ENCODE data around the gene KCNN3.

The KCNN3 gene

GRCh38 chr1:154840269-154841176 lies 29.6 kb downstream of the KCNN3 start:
- no peak for DNase-seq (ENCODE audit: low spot score)

GRCh38 chr1:154839691-154840090 lies 30.4 kb downstream of the KCNN3 start:
- DNase-seq (ENCODE audit: low spot score), result no peak

- no peak for DNase-seq (ENCODE audit: low spot score)
These were observed 31.1 kb downstream of the KCNN3 start for GRCh38 chr1:154838988-154839387.

GRCh38 chr1:154838461-154838860 lies 31.6 kb downstream of the KCNN3 start:
- DNase-seq (ENCODE audit: low spot score), result no peak

DNA sequence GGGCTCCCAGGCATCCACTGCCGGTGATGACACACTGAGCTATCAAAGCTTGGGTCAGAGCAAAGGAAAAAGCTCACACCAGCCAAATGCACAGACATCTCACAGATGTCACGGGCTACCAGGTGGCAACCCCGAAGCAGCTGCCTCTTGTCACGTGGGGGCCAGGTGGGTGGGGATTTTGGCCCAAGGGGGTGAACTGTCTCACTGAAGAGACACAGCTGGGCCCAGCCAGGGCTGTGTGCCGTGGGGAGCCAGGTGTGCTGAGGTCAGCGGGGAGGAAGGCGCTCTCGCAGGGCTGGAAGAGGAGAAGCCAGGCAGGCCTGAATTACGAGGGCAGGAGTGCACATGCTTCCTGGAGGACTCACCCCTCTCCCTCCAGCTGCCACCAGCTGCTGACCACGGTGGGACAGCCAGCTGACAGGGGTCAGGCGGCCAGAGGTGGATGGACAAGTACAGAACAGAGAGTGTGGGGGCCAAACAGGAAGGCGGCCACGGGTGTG lies 32.4 kb downstream of the KCNN3 start:
- no peak for DNase-seq (ENCODE audit: low spot score)

GRCh38 chr1:154837034-154837671 lies 32.9 kb downstream of the KCNN3 start:
- DNase-seq (ENCODE audit: low spot score), result no peak

DNA sequence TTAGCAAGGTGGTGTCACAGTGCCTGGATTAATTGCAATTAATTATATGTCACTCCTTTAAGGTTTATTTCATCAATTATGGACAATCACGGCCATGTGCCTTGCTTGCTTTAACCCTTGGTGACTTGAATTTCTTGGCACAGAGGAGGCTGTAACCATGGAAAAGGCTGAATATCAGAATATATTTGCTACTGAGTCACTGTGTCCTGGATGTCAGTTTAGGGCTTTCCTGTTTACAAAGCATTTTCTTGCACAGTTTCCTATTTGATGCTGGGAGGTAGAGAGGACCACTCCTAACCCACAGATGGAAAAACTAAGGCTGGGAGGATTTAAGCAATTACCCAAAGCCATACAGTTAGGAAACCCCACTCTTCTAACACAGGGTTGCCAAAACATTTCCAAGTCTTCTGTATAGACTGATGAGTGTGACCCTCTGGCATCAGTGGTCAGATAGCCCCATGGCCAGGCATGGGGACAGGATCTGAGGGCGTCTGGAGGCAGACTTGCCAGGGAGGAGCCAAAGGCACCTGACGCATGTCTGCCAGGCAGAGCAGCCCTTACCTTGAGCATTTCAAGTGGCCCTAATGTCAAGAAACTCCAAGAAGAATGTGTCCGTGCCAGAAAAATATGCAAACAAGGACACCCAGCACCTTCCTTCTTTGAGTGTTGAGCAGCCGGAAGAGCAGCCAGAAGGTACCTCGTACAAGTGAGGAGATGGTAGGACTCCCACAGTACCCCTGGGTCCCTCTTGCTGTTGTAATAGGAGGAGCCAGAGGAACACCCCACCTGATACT lies 34.4 kb downstream of the KCNN3 start:
- no peak for DNase-seq (ENCODE audit: low spot score)

DNA sequence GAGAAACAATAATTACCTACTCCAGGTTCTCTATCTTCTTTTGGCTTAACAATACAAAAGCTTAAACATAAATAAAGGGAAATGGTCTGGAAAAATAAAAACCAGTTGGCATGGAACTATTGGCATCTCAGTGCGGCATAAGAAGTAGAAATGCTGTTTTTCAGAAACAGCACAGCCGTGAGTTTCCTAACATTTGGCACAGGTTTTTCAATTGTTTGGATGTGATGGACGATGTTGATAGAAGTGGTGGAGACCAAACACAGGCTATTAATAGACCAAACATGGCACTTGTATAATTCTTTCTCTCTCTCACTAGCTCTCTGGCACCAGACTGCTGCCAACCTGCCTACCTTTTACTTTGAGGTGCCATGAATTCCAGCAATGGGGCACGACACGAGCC lies 36.2 kb downstream of the KCNN3 start:
- DNase-seq (ENCODE audit: low spot score), result no peak

DNA sequence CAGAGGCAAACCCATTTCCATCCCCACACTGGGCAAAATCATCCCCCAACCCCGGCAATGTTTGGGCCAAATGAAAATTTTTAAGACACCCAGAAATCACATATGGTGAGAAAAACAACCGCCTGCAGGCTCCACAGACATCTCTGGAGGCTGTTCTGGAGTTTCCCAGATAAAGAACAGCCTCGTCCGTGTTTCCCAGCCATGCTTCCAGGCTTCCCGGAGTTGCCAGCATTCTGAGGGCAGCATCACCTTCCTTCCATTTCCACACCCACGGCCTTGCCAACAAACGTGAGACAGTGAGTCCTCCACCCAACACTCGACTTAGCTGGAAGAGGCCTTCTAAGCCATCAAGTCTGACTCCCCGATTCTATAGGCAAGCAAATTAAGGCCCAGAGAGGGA lies 36.9 kb downstream of the KCNN3 start:
- DNase-seq (ENCODE audit: low spot score), result no peak

DNA sequence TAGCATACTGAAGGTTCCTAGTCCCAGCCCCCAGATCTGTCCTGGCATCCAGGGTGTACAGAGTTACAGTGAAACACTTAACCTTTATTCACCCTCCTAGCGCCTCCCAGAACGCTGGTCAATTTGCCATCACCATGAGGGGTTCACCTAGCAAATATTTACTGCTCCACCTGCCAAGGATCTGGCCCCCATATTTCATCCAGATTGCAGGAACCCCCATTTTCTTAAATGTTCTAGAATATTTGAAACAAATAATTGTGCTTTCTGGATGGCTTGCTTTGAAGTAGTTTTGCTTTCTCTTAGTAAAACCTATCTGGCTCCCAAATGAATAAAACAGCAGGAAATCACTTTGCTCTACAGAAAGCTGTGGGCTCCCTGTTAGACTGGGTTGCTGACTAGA lies 37.7 kb downstream of the KCNN3 start:
- DNase-seq (ENCODE audit: low spot score), result no peak

- DNase-seq (ENCODE audit: low spot score), result no peak
These were observed 38.6 kb downstream of the KCNN3 start for GRCh38 chr1:154831462-154831861.

DNA sequence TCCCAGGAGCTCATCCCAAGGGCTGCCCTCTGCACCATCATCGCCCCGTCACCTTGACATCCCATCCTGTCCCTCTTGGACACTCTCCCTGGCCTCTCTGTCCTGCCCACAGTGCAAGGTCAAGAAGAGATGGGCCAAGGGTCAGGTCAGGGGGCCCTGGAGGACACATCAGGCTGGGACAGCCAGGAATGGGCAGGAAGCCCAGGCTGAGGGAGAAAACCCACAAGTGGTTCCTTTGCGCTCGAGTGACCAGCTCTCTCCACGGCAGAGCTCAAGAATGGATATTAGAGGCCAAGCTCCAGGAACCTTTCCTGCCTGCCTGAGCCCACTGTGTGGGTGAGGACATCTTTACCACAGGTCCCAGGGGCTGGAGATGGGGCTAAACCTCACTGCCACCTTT lies 41.0 kb downstream of the KCNN3 start:
- no peak for DNase-seq (ENCODE audit: low spot score)

DNA sequence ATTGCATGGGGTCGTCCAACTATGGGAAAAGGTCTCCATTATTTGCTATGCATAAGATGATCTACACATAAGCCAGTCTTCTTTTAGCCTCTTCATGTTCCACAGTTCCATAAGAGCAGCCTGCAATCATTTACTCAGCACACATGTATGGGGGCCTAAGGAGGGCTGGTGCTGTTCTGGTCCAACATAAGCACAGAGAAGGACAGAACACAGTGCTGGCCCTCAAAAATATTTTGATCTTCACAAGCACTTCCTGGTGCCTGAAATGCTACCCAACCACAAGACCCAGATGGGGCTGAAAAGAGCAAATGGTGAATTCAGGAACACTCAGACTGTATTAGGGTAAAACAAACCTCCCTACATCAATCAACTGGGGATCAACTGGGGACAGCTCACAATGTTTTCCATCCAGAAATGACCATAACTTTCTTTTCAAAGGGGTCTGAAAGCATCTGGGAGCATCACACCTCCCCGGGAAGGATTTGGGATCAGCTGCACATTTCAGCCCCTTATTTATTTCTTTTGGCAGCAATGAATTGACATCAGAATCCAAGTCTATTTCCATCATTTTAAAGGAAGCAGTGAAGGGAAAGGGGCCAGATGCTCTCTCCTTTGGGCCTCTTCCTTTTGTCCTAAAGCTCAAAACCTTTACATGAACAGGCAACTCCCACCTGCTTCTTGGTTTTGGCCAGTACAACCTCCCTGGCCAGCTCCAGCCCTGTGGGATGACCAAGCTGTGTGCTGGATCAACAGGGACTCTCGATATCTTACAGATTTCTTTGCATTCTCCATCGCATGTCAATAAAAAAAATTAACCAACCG lies 45.7 kb downstream of the KCNN3 start:
- DNase-seq (ENCODE audit: low spot score), result no peak

- DNase-seq (ENCODE audit: low spot score), result no peak
These were observed 47.4 kb downstream of the KCNN3 start for GRCh38 chr1:154822717-154823116.

DNA sequence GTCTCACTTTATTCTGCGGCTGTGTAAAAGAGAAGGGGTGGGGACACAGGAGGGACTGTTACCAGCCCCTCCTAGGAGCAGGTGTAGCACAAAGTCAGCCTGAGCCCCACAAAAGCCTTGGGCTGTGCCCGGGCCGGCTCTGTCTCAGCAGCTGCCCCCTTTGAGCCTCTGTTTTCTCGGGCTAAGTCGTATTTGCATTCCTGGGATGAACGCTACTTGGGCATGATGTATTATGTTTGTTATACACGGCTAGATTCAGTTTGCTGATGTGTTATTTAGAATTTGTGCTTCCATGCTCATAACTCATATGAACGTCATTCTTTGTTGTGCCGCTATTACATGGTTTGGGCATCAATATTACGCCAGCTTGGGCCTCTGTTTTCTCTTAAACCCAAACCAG lies 47.8 kb downstream of the KCNN3 start:
- DNase-seq (ENCODE audit: low spot score), result no peak

- DNase-seq (ENCODE audit: low spot score), result no peak
These were observed 49.0 kb downstream of the KCNN3 start for GRCh38 chr1:154821083-154821482.

GRCh38 chr1:154820646-154821045 lies 49.4 kb downstream of the KCNN3 start:
- DNase-seq (ENCODE audit: low spot score), result no peak

DNA sequence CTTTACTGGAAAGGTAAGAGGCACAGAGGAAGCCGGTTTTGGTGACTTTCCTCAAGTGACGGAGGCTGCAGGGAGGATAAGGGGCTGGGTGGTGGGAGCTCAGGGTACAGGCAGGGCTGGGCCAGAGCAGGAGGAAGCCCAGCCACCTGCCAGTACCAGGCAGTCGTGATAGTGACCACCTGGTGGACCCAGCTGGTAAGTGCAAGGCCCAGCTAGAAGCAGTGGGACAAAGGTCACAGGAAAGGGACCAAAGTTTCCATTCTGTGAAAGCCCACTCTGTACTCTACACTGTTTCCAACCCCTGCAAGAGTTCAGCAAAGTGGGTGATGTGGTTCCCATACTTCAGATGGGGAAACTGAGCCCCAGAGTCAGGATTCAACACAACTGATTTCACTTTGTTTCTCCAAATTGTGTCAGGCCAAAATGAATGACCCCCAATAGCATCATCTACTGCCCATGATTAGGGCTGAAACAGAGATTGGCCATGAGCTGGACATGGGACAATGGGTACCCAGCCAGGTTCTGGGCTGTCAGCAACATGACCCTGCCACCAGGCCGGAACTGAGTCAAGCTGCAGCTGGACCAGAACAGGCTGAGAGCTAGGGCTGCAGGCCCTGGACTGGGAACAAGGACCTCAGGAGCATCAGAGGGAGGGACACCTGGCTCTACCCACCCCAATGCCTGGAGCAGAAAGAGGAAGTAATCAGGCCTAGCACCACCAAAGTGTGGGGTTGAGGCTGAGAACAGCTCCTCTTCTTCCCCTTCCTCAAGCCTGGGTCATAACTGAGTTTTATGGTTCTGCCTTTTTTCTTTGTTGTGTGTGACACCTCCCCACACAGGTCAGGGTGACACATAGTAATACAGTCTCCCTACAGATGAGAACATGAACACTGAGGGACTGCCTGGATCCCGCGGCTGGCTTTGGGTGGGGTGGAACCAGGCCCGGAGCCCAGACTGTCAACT lies 50.2 kb downstream of the KCNN3 start:
- peak; percentile 11 for DNase-seq (ENCODE audit: low spot score)

- no peak for DNase-seq (ENCODE audit: low spot score)
These were observed 51.2 kb downstream of the KCNN3 start for GRCh38 chr1:154818911-154819310.

DNA sequence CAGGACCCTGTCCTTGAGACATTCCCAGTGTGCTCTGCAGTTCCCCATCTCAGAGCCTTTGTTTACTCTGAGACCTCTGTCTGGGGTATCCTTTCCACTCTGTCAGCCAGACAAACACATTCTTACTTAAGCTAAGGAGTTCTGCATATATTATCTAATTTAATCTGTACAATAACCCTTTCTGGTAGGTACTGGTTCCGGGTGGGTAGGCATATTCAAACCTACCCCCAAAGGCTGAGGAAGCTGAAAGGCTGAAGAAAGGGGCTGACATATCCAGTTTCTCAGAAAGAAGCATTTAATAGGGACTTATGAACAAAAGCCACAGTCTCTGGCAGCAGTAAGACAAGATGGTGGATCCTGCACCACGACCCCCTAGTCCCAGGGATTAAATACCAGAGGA lies 53.1 kb downstream of the KCNN3 start:
- DNase-seq (ENCODE audit: low spot score), result no peak

DNA sequence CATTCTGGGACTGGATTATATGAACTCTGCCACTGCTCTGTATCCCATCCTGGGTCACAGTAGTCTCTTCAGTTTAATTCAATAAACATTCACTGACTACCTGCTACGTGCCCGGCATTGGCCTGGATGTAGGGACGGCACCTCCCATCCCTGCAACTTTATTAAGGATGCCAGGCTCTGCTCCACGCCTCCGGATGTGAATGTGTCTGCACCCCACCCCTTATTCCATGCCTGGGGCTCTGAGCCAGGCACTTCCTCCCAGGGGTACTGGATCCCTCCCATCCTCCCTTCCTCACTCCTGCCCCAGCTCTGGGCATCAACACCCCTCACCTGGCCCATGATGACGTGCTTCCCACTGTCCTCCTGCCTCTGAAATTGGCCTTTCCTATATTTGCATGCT lies 53.7 kb downstream of the KCNN3 start:
- no peak for DNase-seq (ENCODE audit: low spot score)

Data from activated CD4-positive, alpha-beta T cell treated with anti-CD3 and anti-CD28 coated beads, Interleukin-2, Interleukin-4, amounts not matched to agents 100 ng/mL and 50 ng/mL, durations not matched to agents 16 hours and 8 hours (primary cell).